HL-60 (cell line): ENCODE measurements around the gene ANP32B.

ENCODE experiments used
- DNase-seq, 2 experiments: peaks; one replicate each; pipeline ENCODE4 v3.0.0-alpha.2; 2010 to 2020; ENCODE audit warnings: low read depth in 1 of 2, low spot score in 1 of 2
- H3K27ac ChIP-seq: fragments of 250-450 bp; sonication (Bioruptor Pico); replicated peaks from 2 replicates; pipeline ENCODE4 v1.5.1; 2020; ENCODE audit warnings: mild to moderate bottlenecking, moderate library complexity
- H3K27me3 ChIP-seq: fragments of 250-450 bp; sonication (Bioruptor Pico); 2 replicates; pipeline ENCODE4 v1.5.1; 2021; ENCODE audit warnings: mild to moderate bottlenecking, moderate library complexity; ENCODE audit not compliant: insufficient read depth, poor library complexity, severe bottlenecking
- H3K4me3 ChIP-seq: replicated peaks from 2 replicates; pipeline ENCODE4 v1.5.1; 2011; ENCODE audit warnings: mild to moderate bottlenecking, control low read depth, low read length; ENCODE audit not compliant: insufficient read depth
- CTCF ChIP-seq: IDR thresholded peaks from one replicate; pipeline ENCODE4 v1.5.1; 2011; ENCODE audit warnings: low read length, control low read depth, inconsistent platforms; ENCODE audit not compliant: insufficient read depth
- GABPA ChIP-seq: IDR thresholded peaks from 2 replicates; pipeline ENCODE4 v1.6.1; 2012; ENCODE audit warnings: low read depth
- POLR2AphosphoS5 ChIP-seq: IDR thresholded peaks from 2 replicates; pipeline ENCODE4 v1.6.1; 2012; ENCODE audit warnings: low read depth
- SPI1 ChIP-seq: IDR thresholded peaks from 2 replicates; pipeline ENCODE4 v1.6.1; 2012; ENCODE audit warnings: low read depth, mild to moderate bottlenecking, borderline replicate concordance
- TF ChIP-seq, protein P1 (sequence below): IDR thresholded peaks from 2 replicates; pipeline ENCODE4 v1.6.1; 2012; ENCODE audit warnings: low read depth; ENCODE audit not compliant: insufficient replicate concordance

Gene ANP32B

DNA sequence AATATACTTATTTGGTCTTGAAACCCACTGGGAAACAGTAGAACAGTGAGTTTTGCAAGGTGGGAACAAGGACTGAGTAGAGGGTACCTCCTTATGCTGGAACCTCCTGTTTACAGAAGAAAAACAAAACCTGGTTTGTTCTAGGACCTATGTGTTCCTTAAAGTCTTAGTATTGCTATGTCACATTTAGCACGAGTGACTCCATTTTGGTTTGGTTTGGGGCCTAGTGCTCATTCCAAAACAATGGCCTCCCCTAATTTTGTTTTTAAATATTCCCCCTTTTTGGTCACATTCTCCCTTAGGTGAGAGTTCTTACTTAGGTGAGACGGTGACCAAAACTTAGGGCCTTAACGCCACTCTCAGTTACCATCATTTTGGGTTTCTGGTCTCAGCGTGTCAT, 67.2 kb downstream of the ANP32B start:
- no peak for DNase-seq
- no peak for TF ChIP-seq POLR2AphosphoS5
- TF ChIP-seq CTCF: no peak
- no peak for TF ChIP-seq GABPA
- TF ChIP-seq SPI1: no peak
- TF ChIP-seq, protein P1, sequence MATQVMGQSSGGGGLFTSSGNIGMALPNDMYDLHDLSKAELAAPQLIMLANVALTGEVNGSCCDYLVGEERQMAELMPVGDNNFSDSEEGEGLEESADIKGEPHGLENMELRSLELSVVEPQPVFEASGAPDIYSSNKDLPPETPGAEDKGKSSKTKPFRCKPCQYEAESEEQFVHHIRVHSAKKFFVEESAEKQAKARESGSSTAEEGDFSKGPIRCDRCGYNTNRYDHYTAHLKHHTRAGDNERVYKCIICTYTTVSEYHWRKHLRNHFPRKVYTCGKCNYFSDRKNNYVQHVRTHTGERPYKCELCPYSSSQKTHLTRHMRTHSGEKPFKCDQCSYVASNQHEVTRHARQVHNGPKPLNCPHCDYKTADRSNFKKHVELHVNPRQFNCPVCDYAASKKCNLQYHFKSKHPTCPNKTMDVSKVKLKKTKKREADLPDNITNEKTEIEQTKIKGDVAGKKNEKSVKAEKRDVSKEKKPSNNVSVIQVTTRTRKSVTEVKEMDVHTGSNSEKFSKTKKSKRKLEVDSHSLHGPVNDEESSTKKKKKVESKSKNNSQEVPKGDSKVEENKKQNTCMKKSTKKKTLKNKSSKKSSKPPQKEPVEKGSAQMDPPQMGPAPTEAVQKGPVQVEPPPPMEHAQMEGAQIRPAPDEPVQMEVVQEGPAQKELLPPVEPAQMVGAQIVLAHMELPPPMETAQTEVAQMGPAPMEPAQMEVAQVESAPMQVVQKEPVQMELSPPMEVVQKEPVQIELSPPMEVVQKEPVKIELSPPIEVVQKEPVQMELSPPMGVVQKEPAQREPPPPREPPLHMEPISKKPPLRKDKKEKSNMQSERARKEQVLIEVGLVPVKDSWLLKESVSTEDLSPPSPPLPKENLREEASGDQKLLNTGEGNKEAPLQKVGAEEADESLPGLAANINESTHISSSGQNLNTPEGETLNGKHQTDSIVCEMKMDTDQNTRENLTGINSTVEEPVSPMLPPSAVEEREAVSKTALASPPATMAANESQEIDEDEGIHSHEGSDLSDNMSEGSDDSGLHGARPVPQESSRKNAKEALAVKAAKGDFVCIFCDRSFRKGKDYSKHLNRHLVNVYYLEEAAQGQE: no peak
- Histone ChIP-seq H3K4me3 (no peak overlapping the region), H3K27me3 (no peaks in the 10 kb centered on the region), H3K27ac (no peak overlapping the region)

GRCh38 chr9:98054376-98054951, 71.3 kb downstream of the ANP32B start:
- H3K27ac ChIP-seq: no peak overlapping the region
- no peak overlapping the region for H3K4me3 ChIP-seq
- DNase-seq: no peak
- TF ChIP-seq POLR2AphosphoS5 (0 out of 2 replicates have a peak, but pooled peaks have one; percentile 17), GABPA (no peak)
- TF ChIP-seq, protein P1: no peak
- no peaks in the 10 kb centered on the region for H3K27me3 ChIP-seq

GRCh38 chr9:98056269-98057137, 73.4 kb downstream of the ANP32B start, which contains the start of gene NANS:
Gene NANS, plus strand, starts transcription at chr9:98056732. Its CDS starts 77 bp downstream, at chr9:98056809.
- H3K27me3 ChIP-seq: no peaks in the 10 kb centered on the region
- H3K4me3 ChIP-seq: peak within 1 kb of the TSS; percentile 76
- peak; percentile 91 to 93 for DNase-seq
- TF ChIP-seq, protein P1: no peak
- TF ChIP-seq GABPA: no peak
- peak; percentile 91 for TF ChIP-seq POLR2AphosphoS5
- peak; percentile 79; the same call in 1 of the 2 replicates for TF ChIP-seq SPI1
- TF ChIP-seq CTCF: no peak
- peak within 1 kb of the TSS; percentile 87 for H3K27ac ChIP-seq
